GM10266 (cell line): ENCODE measurements around the gene SRP19.

ENCODE experiments used
- DNase-seq: peaks from one replicate; pipeline ENCODE4 v3.0.0; 2012; ENCODE audit errors: extremely low spot score
- TF ChIP-seq, protein P1 (sequence below): IDR thresholded peaks from 2 replicates; pipeline ENCODE4 v1.5.1; 2012; ENCODE audit warnings: mild to moderate bottlenecking, low read depth; ENCODE audit not compliant: control insufficient read depth, insufficient read depth; ENCODE audit errors: missing control alignments

Gene SRP19

DNA sequence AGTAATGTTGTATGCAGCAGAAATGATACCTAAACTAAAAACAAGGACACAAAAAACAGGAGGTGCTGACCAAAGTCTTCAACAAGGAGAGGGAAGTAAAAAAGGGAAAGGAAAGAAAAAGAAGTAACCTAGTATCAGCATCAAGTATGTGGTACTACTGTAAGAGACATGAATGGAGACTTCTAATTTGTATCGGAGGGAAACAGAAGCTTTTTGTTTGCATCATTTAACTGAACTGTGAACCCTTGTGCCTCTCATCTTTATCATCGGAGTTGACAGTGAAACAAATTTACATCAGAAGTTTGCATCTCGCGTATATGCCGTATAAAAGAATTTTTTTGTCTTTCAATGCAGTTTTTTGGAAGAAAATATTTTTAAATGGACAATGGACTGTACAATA is 6.3 kb downstream of the SRP19 start:
- TF ChIP-seq, protein P1, sequence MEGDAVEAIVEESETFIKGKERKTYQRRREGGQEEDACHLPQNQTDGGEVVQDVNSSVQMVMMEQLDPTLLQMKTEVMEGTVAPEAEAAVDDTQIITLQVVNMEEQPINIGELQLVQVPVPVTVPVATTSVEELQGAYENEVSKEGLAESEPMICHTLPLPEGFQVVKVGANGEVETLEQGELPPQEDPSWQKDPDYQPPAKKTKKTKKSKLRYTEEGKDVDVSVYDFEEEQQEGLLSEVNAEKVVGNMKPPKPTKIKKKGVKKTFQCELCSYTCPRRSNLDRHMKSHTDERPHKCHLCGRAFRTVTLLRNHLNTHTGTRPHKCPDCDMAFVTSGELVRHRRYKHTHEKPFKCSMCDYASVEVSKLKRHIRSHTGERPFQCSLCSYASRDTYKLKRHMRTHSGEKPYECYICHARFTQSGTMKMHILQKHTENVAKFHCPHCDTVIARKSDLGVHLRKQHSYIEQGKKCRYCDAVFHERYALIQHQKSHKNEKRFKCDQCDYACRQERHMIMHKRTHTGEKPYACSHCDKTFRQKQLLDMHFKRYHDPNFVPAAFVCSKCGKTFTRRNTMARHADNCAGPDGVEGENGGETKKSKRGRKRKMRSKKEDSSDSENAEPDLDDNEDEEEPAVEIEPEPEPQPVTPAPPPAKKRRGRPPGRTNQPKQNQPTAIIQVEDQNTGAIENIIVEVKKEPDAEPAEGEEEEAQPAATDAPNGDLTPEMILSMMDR, result no peak
- DNase-seq, result no peak

GRCh38 chr5:112869948-112870347 is 8.9 kb downstream of the SRP19 start:
- no peak for DNase-seq
- TF ChIP-seq, protein P1, result no peak

DNA sequence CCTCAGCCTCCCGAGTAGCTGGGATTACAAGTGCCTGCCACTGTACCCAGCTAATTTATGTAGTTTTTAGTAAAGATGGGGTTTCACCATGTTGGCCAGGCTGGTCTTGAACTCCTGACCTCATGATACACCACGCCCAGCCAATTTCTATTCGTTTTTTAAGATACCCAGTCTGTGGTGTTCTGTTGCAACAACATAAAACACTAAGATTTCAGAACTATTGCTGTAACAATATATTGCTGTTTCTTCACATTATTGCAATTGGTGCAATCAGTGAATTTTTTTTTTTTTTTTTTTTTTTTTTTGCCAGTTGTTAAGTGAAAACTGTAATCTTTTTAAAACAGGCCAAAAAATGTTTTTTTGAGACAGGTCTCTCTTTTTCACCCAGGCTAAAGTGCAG is 9.9 kb downstream of the SRP19 start:
- TF ChIP-seq, protein P1, result no peak
- DNase-seq, result no peak

DNA sequence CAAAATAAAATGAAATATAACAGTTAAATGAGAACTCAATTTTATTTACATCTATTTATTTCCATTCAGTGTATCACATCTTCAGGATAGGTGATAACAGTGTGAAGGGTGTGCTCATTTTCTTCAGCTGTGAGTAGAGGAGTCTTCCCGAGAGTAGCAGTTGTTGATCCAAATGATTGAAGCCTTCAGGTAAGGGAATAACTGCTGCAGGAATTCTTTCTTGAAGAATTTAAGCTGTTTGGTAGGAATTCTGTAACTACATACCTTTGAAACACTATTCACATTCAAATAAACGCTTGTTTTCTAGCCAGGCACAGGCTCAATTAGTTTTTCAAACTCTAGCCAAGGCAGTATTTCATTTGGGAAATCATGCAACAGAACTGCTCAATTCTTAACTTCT is 15.3 kb downstream of the SRP19 start:
- no peak for DNase-seq
- TF ChIP-seq, protein P1, result no peak

GRCh38 chr5:112878101-112878500 is 17.0 kb downstream of the SRP19 start:
- DNase-seq, result no peak
- TF ChIP-seq, protein P1, result no peak

DNA sequence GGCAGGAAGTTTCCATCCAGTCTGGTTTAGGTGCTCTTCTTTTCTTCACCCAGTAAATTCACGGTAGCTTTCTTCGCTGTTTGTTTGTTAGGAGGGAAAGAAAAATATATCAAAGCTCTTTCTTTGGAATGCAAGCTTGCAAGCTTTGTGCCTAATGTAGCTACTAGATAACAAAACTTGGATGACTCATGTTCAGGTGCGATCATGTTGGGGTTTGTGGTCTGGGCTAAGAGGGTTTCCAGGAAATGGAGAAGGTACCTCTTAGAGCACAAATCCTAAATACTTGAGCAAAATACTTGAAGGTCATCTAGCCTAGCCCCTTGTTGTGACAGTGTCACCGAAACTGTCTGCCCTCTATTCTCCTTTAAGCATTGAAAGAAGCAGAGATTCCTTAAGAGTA is 17.7 kb downstream of the SRP19 start:
- TF ChIP-seq, protein P1, result no peak

GRCh38 chr5:112880219-112880964 is 19.3 kb downstream of the SRP19 start:
- TF ChIP-seq, protein P1, result no peak
- no peak for DNase-seq

More for the DNA sequence above, 17.7 kb downstream of the SRP19 start:
- DNase-seq, result no peak
